IMR-90 (cell line): ENCODE data around the gene ARRDC5. TPM values are rescaled to one million over a fixed set of nuclear protein-coding genes. Genes with fewer than 3 reads are reported as not detected.

Experiments used
- ATAC-seq: fragments of 200-7000 bp; cut with Tn5 transposase; 2 replicates; pipeline ENCODE4 v1.9.1; 2020; ENCODE audit warnings: low read depth, mild to moderate bottlenecking, moderate library complexity
- BruUV-seq: library from RNA; stranded (reverse); fragments of 400-500 nt; replicated peaks from 2 replicates; lab custom pipeline; 2021; lab: Mats Ljungman, UMichigan
- CTCF ChIA-PET: fragments of 300-600 bp; formaldehyde crosslinking; extraction: SDS; loops from one replicate; lab custom pipeline; 2021; ENCODE audit warnings: antibody characterized with exemption; lab: Yijun Ruan, JAX
- POLR2A ChIA-PET: fragments of 300-600 bp; sonication (Branson Sonifier 250); formaldehyde crosslinking; loops from one replicate; lab custom pipeline; 2022; ENCODE audit warnings: antibody characterized with exemption; ENCODE audit not compliant: unreplicated experiment; lab: Charles Lee
- DNase-seq: peaks from one replicate; pipeline ENCODE4 v3.0.0; 2013
- H2AFZ ChIP-seq: replicated peaks from 2 replicates; pipeline ENCODE3; 2013; ENCODE audit warnings: low read length, mild to moderate bottlenecking; ENCODE audit not compliant: poor library complexity
- H2AK5ac ChIP-seq: 2 replicates; pipeline ENCODE4 v1.6.1; 2013; ENCODE audit warnings: low read depth, low read length, inconsistent platforms
- H2AK9ac ChIP-seq: replicated peaks from 2 replicates; pipeline ENCODE3; 2013; ENCODE audit warnings: mild to moderate bottlenecking, low read depth, low read length, moderate library complexity; ENCODE audit not compliant: poor library complexity
- H2BK120ac ChIP-seq: 2 replicates; pipeline ENCODE4 v1.6.1; 2013; ENCODE audit warnings: low read depth, low read length, inconsistent platforms
- H2BK15ac ChIP-seq: 3 replicates; pipeline ENCODE4 v1.6.1; 2013; ENCODE audit warnings: low read depth, low read length, inconsistent platforms
- H2BK20ac ChIP-seq: 2 replicates; pipeline ENCODE4 v1.6.1; 2013; ENCODE audit warnings: low read depth, mild to moderate bottlenecking, inconsistent platforms, low read length, moderate library complexity
- H2BK5ac ChIP-seq: 2 replicates; pipeline ENCODE4 v1.6.1; 2013; ENCODE audit warnings: mild to moderate bottlenecking, low read depth, low read length, inconsistent platforms; ENCODE audit not compliant: poor library complexity, severe bottlenecking
- H3K14ac ChIP-seq: replicated peaks from 2 replicates; pipeline ENCODE4 v1.6.1; 2013; ENCODE audit warnings: low read depth, low read length, inconsistent platforms
- H3K18ac ChIP-seq: 2 replicates; pipeline ENCODE4 v1.6.1; 2013; ENCODE audit warnings: low read depth, low read length, control low read depth
- H3K23ac ChIP-seq: 2 replicates; pipeline ENCODE4 v1.6.1; 2013; ENCODE audit warnings: low read depth, low read length, inconsistent platforms
- H3K27ac ChIP-seq: 2 replicates; pipeline ENCODE4 v1.5.1; 2013; ENCODE audit warnings: mild to moderate bottlenecking, control low read depth, low read length; ENCODE audit not compliant: insufficient read depth
- H3K27me3 ChIP-seq: 2 replicates; pipeline ENCODE4 v1.6.1; 2013; ENCODE audit warnings: low read length; ENCODE audit not compliant: control insufficient read depth, insufficient read depth
- H3K36me3 ChIP-seq: 2 replicates; pipeline ENCODE4 v1.6.1; 2013; ENCODE audit warnings: low read length, mixed read lengths; ENCODE audit not compliant: control insufficient read depth, insufficient read depth
- H3K4ac ChIP-seq: 2 replicates; pipeline ENCODE4 v1.6.1; 2013; ENCODE audit warnings: low read depth, low read length, inconsistent platforms
- H3K4me1 ChIP-seq: 2 replicates; pipeline ENCODE4 v1.6.1; 2013; ENCODE audit warnings: low read length, mixed read lengths; ENCODE audit not compliant: control insufficient read depth, insufficient read depth
- H3K4me2 ChIP-seq: 2 replicates; pipeline ENCODE4 v1.6.1; 2013; ENCODE audit warnings: low read depth, mild to moderate bottlenecking, control low read depth, low read length, moderate library complexity
- H3K4me3 ChIP-seq: 2 replicates; pipeline ENCODE4 v1.5.1; 2013; ENCODE audit warnings: low read depth, mild to moderate bottlenecking, control low read depth, low read length, moderate library complexity; ENCODE audit not compliant: insufficient read depth
- H3K56ac ChIP-seq: 2 replicates; pipeline ENCODE4 v1.6.1; 2013; ENCODE audit warnings: low read length, inconsistent platforms; ENCODE audit not compliant: insufficient read depth; ENCODE audit errors: extremely low read depth
- H3K79me1 ChIP-seq, 2 experiments: 2 replicates each; pipeline ENCODE4 v1.6.1; 2013; ENCODE audit warnings: low read length in 2 of 2, inconsistent platforms in 1 of 2, low read depth in 1 of 2
- H3K9ac ChIP-seq: 2 replicates; pipeline ENCODE4 v1.6.1; 2013; ENCODE audit warnings: low read depth, low read length, control low read depth
- H3K9me1 ChIP-seq: 2 replicates; pipeline ENCODE4 v1.6.1; 2013; ENCODE audit warnings: low read length, inconsistent platforms; ENCODE audit not compliant: insufficient read depth
- H3K9me3 ChIP-seq: 2 replicates; pipeline ENCODE4 v1.6.1; 2013; ENCODE audit warnings: low read length; ENCODE audit not compliant: control insufficient read depth, insufficient read depth
- H4K20me1 ChIP-seq: 2 replicates; pipeline ENCODE4 v1.6.1; 2013; ENCODE audit warnings: low read length, inconsistent platforms; ENCODE audit not compliant: insufficient read depth
- H4K5ac ChIP-seq: 2 replicates; pipeline ENCODE4 v1.6.1; 2013; ENCODE audit warnings: mild to moderate bottlenecking, low read depth, low read length, control low read depth
- H4K8ac ChIP-seq, 2 experiments: 2 replicates each; pipeline ENCODE4 v1.6.1; 2013; ENCODE audit warnings: low read depth in 2 of 2, low read length in 2 of 2, control low read depth in 1 of 2, inconsistent platforms in 1 of 2
- H4K91ac ChIP-seq: 2 replicates; pipeline ENCODE4 v1.6.1; 2013; ENCODE audit warnings: low read depth, low read length, inconsistent platforms; ENCODE audit not compliant: insufficient read depth
- BHLHE40 ChIP-seq: fragments of 150-350 bp; IDR thresholded peaks from 2 replicates; pipeline ENCODE4 v1.6.1; 2016; ENCODE audit warnings: mild to moderate bottlenecking, low read depth, low read length
- CEBPB ChIP-seq: IDR thresholded peaks from 2 replicates; pipeline ENCODE4 v1.6.1; 2012; ENCODE audit warnings: low read depth, low read length, improper control_type of control experiment
- CHD1 ChIP-seq: IDR thresholded peaks from 2 replicates; pipeline ENCODE4 v1.6.1; 2012; ENCODE audit warnings: low read depth, low read length, improper control_type of control experiment
- FOS ChIP-seq: fragments of 150-350 bp; IDR thresholded peaks from 2 replicates; pipeline ENCODE4 v1.6.1; 2016; ENCODE audit warnings: low read depth, low read length
- MAFK ChIP-seq: IDR thresholded peaks from 2 replicates; pipeline ENCODE4 v1.6.1; 2012; ENCODE audit warnings: low read depth, low read length, improper control_type of control experiment
- MAZ ChIP-seq: IDR thresholded peaks from 2 replicates; pipeline ENCODE4 v1.6.1; 2012; ENCODE audit warnings: low read depth, mild to moderate bottlenecking, low read length, improper control_type of control experiment, moderate library complexity, borderline replicate concordance
- MXI1 ChIP-seq: IDR thresholded peaks from 2 replicates; pipeline ENCODE4 v1.6.1; 2012; ENCODE audit warnings: low read depth, mild to moderate bottlenecking, low read length, moderate library complexity, borderline replicate concordance
- NFE2L2 ChIP-seq: fragments of 150-350 bp; IDR thresholded peaks from 2 replicates; pipeline ENCODE4 v1.6.1; 2016; ENCODE audit warnings: low read depth, mild to moderate bottlenecking, low read length
- POLR2A ChIP-seq: IDR thresholded peaks from 2 replicates; pipeline ENCODE4 v1.6.1; 2012; ENCODE audit warnings: mild to moderate bottlenecking, low read depth, low read length
- RAD21 ChIP-seq: IDR thresholded peaks from 2 replicates; pipeline ENCODE4 v1.6.1; 2012; ENCODE audit warnings: low read length, improper control_type of control experiment
- RCOR1 ChIP-seq: IDR thresholded peaks from 2 replicates; pipeline ENCODE4 v1.6.1; 2012; ENCODE audit warnings: mild to moderate bottlenecking, low read length, improper control_type of control experiment; ENCODE audit not compliant: insufficient replicate concordance
- RFX5 ChIP-seq: IDR thresholded peaks from 2 replicates; pipeline ENCODE4 v1.8.0; 2012; ENCODE audit warnings: low read depth, mild to moderate bottlenecking, low read length, moderate library complexity
- SMC3 ChIP-seq: fragments of 150-350 bp; IDR thresholded peaks from 2 replicates; pipeline ENCODE4 v1.6.1; 2016; ENCODE audit warnings: low read depth, mild to moderate bottlenecking, antibody characterized with exemption, low read length, moderate library complexity
- WGBS, 2 experiments: methylation state at CpG; one replicate each; pipeline versions ENCODE4 v1.1.5 to v1.1.7; 2013; ENCODE audit warnings: missing lambda C conversion rate in 2 of 2; ENCODE audit not compliant: insufficient read length in 1 of 2; ENCODE audit errors: extremely low coverage in 2 of 2; 5-methylcytosine and 5-hydroxymethylcytosine counted together
- dilution Hi-C: fragments of 300-500 bp; cut with HindIII; formaldehyde crosslinking; loops from one replicate; pipeline ENCODE4 v1.14.3; 2018; ENCODE audit warnings: low sequenced_read_pairs; ENCODE audit not compliant: unreplicated experiment
- in situ Hi-C: fragments of 300-500 bp; cut with MboI; formaldehyde crosslinking; loops from 3 replicates; pipeline ENCODE4 v1.14.3; 2019; ENCODE audit warnings: low sequenced_read_pairs, inconsistent platforms, mixed read lengths
- intact Hi-C: fragments of 100-400 bp; cut with micrococcal nuclease; formaldehyde crosslinking; loops from 2 replicates; pipeline ENCODE4 v1.10.0; 2022
- polyA plus RNA-seq, 3 experiments: library from polyadenylated mRNA; depleted of rRNA; stranded (reverse); fragments of >200 nt; gene quantifications; 2 replicates each; pipeline ENCODE4 v1.2.3, GENCODE V29; 2012; ENCODE audit warnings: low replicate concordance in 1 of 3
- total RNA-seq: library from RNA; depleted of rRNA; stranded (reverse); fragments of >200 nt; gene quantifications from 2 replicates; pipeline ENCODE4 v1.2.3, GENCODE V29; 2012
- TF ChIP-seq, protein P1 (sequence below): fragments of 150-350 bp; IDR thresholded peaks from 2 replicates; pipeline ENCODE4 v1.6.1; 2016; ENCODE audit warnings: low read depth, mild to moderate bottlenecking, low read length, moderate library complexity, borderline replicate concordance
- TF ChIP-seq, protein P2 (sequence below): fragments of 150-350 bp; IDR thresholded peaks from 2 replicates; pipeline ENCODE4 v1.6.1; 2017; ENCODE audit warnings: mild to moderate bottlenecking, antibody characterized with exemption, low read length, low read depth
- TF ChIP-seq, protein P3 (sequence below): conservative IDR thresholded peaks from 2 replicates; pipeline ENCODE4 v1.5.1; 2012; ENCODE audit warnings: mild to moderate bottlenecking, low read depth, low read length, improper control_type of control experiment

Gene ARRDC5
- total and polyA plus RNA-seq, 2 of the 4 experiments (the other 2 are of a cell fraction): not detected

DNA sequence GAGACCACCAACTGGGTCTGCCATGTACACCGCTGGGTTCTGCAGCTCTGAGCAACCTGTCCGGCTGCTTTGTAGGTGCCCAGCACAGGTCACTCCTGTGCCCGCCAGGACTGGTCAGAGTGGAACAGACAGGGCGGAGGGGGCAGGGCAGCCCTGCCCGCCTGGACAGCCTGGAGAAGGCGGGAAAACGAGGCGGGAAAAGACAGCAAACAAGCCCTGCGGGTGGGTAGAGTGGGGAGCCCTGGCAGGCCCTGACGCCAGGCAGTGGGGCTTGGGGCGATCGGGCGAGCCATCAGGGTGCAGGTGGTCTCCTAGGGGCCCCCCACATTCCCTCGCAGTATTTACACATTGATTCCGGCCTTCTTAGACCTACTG is 6.1 kb upstream of the ARRDC5 start:
- no peak overlapping the region for H3K4me2 ChIP-seq
- H3K23ac ChIP-seq: no peak overlapping the region
- ATAC-seq: no peak
- H2BK15ac ChIP-seq: no peak overlapping the region
- no peak overlapping the region for H3K56ac ChIP-seq
- peaks cover 8% of the 10 kb centered on the region for H4K20me1 ChIP-seq
- peak overlapping the region; percentile 31; the same call in 1 of the 2 replicates for H4K91ac ChIP-seq
- H4K8ac ChIP-seq: peak overlapping the region in 1 of 2 experiments; percentile 48; a peak in 1 of 4 replicates
- H3K4ac ChIP-seq: 0 out of 2 replicates have a peak overlapping the region, but pooled peaks have one; percentile 23
- no peaks in the 10 kb centered on the region for H3K27me3 ChIP-seq
- dilution Hi-C loops (no loop called here), in situ Hi-C loops (no loop called here), intact Hi-C loops (no loop called here)
- no peaks in the 10 kb centered on the region; the same call in 1 of the 2 replicates for H3K36me3 ChIP-seq
- no peak overlapping the region for H2BK5ac ChIP-seq
- H3K9me3 ChIP-seq: no peaks in the 10 kb centered on the region
- H3K79me1 ChIP-seq: peaks cover 0 to 30% of the 10 kb centered on the region in 2 experiments; a peak in 2 of 4 replicates
- H3K14ac ChIP-seq: no peak overlapping the region
- CTCF ChIA-PET: no interaction called here
- TF ChIP-seq NFE2L2 (no peak), CHD1 (no peak), RFX5 (no peak), RCOR1 (no peak), MXI1 (no peak), RAD21 (no peak), BHLHE40 (no peak), FOS (no peak), SMC3 (no peak), POLR2A (no peak), MAFK (no peak), CEBPB (no peak), MAZ (no peak)
- TF ChIP-seq, protein P1, sequence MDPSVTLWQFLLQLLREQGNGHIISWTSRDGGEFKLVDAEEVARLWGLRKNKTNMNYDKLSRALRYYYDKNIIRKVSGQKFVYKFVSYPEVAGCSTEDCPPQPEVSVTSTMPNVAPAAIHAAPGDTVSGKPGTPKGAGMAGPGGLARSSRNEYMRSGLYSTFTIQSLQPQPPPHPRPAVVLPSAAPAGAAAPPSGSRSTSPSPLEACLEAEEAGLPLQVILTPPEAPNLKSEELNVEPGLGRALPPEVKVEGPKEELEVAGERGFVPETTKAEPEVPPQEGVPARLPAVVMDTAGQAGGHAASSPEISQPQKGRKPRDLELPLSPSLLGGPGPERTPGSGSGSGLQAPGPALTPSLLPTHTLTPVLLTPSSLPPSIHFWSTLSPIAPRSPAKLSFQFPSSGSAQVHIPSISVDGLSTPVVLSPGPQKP: no peak
- TF ChIP-seq, protein P2, sequence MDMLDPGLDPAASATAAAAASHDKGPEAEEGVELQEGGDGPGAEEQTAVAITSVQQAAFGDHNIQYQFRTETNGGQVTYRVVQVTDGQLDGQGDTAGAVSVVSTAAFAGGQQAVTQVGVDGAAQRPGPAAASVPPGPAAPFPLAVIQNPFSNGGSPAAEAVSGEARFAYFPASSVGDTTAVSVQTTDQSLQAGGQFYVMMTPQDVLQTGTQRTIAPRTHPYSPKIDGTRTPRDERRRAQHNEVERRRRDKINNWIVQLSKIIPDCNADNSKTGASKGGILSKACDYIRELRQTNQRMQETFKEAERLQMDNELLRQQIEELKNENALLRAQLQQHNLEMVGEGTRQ: no peak
- TF ChIP-seq, protein P3, sequence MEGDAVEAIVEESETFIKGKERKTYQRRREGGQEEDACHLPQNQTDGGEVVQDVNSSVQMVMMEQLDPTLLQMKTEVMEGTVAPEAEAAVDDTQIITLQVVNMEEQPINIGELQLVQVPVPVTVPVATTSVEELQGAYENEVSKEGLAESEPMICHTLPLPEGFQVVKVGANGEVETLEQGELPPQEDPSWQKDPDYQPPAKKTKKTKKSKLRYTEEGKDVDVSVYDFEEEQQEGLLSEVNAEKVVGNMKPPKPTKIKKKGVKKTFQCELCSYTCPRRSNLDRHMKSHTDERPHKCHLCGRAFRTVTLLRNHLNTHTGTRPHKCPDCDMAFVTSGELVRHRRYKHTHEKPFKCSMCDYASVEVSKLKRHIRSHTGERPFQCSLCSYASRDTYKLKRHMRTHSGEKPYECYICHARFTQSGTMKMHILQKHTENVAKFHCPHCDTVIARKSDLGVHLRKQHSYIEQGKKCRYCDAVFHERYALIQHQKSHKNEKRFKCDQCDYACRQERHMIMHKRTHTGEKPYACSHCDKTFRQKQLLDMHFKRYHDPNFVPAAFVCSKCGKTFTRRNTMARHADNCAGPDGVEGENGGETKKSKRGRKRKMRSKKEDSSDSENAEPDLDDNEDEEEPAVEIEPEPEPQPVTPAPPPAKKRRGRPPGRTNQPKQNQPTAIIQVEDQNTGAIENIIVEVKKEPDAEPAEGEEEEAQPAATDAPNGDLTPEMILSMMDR: no peak
- H4K5ac ChIP-seq: no peak overlapping the region
- peak overlapping the region; percentile 88 for H2AK9ac ChIP-seq
- H3K4me1 ChIP-seq: peaks cover 18% of the 10 kb centered on the region
- 93% methylated on average over 5 of the region's 15 CpGs; no CpG with 5 or more reads in 1 of the 2 experiments for WGBS, 2 experiments
- no peak overlapping the region for H3K4me3 ChIP-seq
- POLR2A ChIA-PET: interaction anchor here (0.6 kb wide), 2 partner anchors 42 to 121 kb away, joined by 7 read pairs; no protein-coding TSS in a partner anchor
- H2AK5ac ChIP-seq: peak overlapping the region; percentile 43
- H3K9ac ChIP-seq: no peak overlapping the region
- DNase-seq: no peak
- no peak overlapping the region; the same call in 1 of the 2 replicates for H3K27ac ChIP-seq
- no TSS peak for BruUV-seq
- H3K9me1 ChIP-seq: peaks cover 4% of the 10 kb centered on the region; the same call in 1 of the 2 replicates
- peak overlapping the region; percentile 94 for H2AFZ ChIP-seq
- no peak overlapping the region for H3K18ac ChIP-seq
- H2BK20ac ChIP-seq: no peak overlapping the region
- peak overlapping the region; percentile 9; the same call in 1 of the 2 replicates for H2BK120ac ChIP-seq
